ENCODE data around the gene NEDD4L.

- TF ChIP-seq CTCF (IDR thresholded peaks at IDR 0.05; ENCODE audit: insufficient read depth, low read depth, low read length) (no peak), EZH2 (IDR thresholded peaks at IDR 0.05; ENCODE audit: insufficient read depth, low read length) (no peak)
Measured at GRCh38 chr18:58119819-58120218, 75.8 kb downstream of the NEDD4L start.
